AML-193 (cell line): ENCODE measurements around the gene TIMP2.
A peak's percentile ranks its signal among the peaks of the same experiment; 100 is the strongest.

Source experiments
- DNase-seq, 2 experiments: peaks; one replicate each; lab custom pipeline; 2025; lab: John Stamatoyannopoulos, UW

Gene TIMP2

DNA sequence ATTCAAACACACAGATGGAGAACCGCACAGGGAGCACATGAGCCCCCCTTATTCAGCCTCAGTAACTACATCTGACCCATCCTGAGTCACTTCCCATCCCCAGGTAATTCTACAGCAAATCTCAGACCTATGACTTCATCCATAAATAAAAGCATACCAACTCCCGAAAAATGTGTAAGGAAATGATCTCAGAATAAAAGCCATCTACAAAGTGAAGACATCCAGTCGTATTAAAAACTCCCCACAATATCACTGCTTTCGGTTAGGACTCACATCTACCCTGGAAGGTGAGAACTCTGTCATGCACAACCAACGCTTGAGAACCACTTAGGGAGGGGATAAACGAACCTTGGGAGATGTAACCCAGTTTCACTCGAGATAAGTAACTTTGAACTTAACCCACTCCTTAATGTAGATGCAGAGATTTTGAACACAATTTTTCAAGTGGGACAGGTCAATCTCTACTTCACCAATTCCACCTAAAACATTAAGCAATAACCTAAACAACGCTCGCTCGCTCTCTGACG, 85.9 kb downstream of the TIMP2 start:
- DNase-seq = peak; percentile 38 to 50

DNA sequence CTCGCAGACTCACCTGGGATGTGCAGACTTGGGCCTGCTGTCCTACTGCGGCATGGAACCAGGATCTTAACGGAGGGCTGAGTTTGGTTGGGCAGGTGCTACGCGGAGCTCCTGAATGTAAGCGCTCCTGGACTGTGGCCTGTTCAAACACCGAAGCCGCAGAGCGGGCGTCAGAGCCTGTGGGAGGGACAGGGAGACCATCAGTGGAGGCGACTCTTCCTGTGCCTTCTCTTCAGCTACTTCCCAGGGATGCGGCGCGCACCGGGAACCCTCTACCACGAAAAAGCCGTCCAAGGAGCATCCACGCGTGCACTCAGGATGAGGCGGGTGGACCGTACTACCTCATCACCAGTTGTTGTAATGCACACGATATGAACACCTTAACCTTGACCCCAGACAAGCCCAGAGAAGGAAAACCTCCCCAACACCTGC, 86.6 kb downstream of the TIMP2 start:
- no peak for DNase-seq

GRCh38 chr17:78836420-78837021, 88.7 kb downstream of the TIMP2 start:
- DNase-seq = no peak

DNA sequence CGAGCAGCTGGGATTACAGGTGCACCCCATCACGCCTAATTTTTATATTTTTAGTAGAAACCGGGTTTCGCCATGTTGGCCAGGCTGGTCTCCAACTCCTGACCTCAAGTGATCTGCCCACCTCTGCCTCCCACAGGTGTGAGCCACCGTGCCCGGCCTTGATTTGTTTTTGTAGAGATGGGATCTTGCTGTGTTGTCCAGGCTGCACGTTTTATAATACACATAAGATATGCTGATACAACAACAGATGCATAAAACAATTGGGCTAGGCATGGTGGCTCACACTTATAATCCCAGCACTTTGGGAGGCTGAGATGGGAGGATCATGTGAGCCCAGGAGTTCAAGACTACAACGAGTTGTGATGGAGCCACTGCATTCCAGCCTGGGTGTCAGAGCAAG, 90.6 kb downstream of the TIMP2 start:
- DNase-seq = no peak

GRCh38 chr17:78832541-78832810, 92.7 kb downstream of the TIMP2 start:
- DNase-seq = no peak

DNA sequence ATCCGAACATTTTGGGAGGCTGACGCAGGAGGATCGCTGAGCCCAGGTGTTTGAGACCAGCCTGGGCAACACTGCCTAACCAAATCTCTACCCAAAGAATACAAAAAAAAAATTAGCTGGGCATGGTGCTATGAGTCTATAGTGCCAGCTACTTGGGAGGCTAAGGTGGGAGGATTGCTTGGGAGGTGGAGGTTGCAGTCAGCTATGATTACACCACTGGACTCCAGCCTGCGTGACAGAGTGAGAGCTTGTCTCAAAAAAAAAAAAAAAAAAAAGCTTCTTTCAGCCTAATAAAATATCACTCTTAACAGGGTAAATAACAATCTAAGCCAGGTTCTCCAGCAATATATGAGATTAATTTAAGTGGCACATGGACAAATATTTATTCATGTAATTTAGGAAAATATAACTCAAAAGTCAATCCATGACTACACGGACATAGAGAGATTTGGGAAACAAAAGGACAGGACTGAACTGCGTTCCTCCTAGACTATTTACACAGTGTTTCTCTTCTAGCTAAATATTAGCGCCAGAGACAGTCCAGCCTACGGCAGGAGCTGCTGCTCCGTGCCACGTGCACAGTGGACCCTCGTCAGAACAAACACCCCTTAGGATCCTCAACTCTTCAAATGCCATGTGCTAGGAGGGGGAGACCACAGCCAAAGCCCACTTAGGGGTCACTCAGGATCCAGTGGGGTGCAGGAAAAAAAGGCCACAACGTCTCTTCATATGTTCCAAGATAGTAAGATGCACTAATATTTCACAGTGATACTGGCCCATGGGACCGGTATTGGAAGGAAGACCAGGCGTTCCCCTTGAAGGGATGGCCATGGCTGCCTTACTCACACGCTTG, 93.3 kb downstream of the TIMP2 start:
- DNase-seq = no peak

DNA sequence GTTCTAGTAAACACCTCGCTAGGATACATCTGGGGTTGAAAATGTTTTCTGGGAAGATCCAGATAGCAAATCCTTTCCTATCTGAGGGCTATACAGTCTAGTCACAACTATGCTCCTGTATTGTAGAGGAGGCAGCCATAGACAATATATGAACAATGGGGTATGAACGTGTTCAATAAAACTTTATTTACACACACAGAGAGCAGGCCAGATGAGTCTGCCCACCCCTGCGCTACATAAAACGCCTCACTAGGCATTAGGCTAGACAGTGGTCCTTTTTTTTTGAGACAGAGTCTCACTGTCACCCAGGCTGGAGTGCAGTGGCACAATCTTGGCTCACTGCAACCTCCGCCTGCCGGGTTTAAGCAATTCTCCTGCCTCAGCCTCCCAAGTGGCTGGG, 95.7 kb downstream of the TIMP2 start:
- DNase-seq = no peak

DNA sequence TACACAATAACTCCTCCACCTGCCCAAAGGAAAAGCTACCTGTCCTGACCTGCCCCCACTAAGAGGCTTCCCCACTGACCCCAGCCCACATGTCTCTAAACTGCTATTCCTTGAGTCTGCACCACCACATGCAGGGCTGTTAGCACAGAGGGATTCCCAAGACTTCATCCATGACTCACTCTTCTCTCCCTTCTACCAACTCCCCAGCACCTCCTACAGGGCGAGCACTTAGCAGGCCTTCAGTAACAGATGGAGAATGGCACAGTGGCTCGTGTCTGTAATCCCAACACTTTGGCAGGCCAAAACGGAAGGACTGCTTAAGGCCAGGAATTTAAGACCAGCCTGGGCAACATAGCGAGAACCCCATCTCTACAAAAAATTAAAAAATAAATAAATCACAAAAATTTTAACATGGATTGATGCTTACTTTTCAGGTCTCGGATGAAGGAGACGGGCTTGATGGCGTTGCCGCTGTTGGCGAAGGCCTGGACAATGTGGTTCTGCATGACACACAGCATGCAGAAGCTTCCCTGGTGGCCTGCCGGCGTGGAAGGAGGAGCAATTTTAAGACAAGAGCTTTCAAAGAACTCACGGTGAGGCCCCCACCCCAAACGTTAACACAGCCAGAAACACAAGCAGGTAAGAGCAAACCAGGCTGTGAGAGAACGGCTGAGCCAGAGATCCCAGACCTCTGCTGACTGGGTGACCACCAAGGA, 96.6 kb downstream of the TIMP2 start:
- no peak for DNase-seq

GRCh38 chr17:78826836-78827509, 98.2 kb downstream of the TIMP2 start:
- no peak for DNase-seq

GRCh38 chr17:78826421-78826820, 98.8 kb downstream of the TIMP2 start:
- no peak for DNase-seq

DNA sequence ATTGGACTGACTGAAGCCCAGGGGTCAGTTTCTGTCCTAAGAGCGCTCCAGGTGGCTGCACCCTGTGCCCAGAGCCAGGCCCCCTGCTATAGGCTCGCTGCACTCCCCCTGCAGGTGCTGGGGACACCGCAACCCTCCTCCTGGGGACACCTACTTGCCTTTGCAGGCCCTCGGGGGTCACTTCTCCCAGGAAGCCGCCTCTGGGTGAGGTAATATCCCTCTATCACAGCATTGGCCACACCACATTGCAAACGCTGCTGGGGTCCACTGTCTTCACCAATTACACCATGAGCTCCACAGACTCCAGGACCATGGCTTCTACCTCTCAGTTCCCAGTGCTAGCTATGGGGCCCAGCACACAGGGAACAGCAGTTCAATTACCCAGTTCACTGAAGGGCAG, 99.5 kb downstream of the TIMP2 start:
- DNase-seq = no peak

DNA sequence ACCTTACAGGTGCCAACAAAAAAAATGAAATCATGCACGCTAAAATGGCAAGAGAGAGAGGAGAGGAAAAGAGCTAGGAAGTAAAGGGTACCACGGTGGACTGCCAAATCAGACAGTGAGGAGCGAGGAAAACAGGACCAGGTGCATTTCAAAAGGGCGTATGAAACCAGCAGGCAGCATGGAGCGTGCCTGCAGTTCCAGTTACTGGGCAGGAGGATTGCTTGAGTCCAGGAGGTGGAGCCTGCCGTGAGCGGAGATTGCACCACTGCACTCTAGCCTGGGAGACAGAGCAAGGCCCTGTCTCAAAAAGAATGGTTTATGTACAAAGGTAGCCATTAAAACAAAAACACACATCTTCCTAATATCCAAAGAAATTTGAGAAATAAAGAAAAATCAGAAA, 100.9 kb downstream of the TIMP2 start:
- no peak for DNase-seq

GRCh38 chr17:78823282-78824046, 101.7 kb downstream of the TIMP2 start:
- no peak for DNase-seq

GRCh38 chr17:78822552-78822951, 102.6 kb downstream of the TIMP2 start:
- DNase-seq = no peak

- DNase-seq = no peak
These were observed 103.2 kb downstream of the TIMP2 start for GRCh38 chr17:78821961-78822360.

DNA sequence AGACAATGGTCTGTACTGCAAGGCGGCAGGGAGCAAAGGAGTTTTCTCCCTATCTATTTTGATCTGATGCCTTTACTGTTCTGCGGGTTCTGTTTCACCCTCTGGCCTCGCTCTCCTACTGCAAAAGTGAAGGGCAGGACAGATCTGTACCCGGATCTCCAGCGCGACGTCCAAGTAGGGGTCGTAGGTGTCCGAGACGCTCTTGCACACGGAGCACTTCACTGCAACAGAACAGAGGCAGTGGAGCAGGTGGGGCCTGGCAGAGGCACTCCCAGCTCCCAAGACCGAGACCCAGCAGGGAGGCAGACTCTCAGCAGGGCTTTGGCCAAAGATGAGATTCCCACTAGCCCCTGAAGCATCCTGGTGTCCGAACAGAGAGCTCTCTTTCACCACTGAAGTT, 104.3 kb downstream of the TIMP2 start:
- no peak for DNase-seq

GRCh38 chr17:78819806-78820792, 105.1 kb downstream of the TIMP2 start:
- no peak for DNase-seq

GRCh38 chr17:78819402-78819801, 105.8 kb downstream of the TIMP2 start:
- no peak for DNase-seq

DNA sequence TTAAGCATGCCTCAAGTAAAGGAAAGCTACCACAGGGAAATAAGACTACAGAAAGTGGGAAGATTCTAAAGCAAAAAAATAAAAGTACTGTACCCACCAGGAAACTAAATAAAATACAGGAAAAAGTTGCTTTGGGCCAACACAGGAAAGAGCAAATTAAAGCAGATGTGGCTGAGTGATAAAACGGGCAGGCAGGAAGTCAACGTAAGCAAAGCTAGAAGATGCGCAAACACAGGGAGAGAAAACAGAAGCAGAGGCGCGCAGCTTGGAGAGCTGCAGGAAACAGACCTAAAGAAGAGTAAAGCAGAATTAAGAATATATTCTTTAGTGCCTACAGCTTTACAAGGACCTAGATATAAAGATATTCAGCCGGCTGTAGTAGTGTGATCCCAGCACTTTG, 106.3 kb downstream of the TIMP2 start:
- DNase-seq = no peak

GRCh38 chr17:78818152-78818846, 106.9 kb downstream of the TIMP2 start:
- no peak for DNase-seq
